Testis (tissue), 3 donors: Measurements from ENCODE around the gene GABRR2. TPM values are rescaled to one million over a fixed set of nuclear protein-coding genes. Genes with fewer than 3 reads are reported as not detected.

Source experiments
- DNase-seq: peaks from one replicate; pipeline ENCODE4 v3.0.0-alpha.2; 2019
- H3K27ac ChIP-seq, 2 donors: fragments of 200-600 bp; sonication (generic); one replicate each; pipeline ENCODE4 v1.5.1; 2019
- H3K27me3 ChIP-seq: fragments of 200-600 bp; sonication (generic); one replicate; pipeline ENCODE4 v1.5.1; 2019
- H3K36me3 ChIP-seq: fragments of 200-600 bp; sonication (generic); one replicate; pipeline ENCODE4 v1.5.1; 2017; ENCODE audit warnings: low read depth; ENCODE audit errors: missing control alignments
- H3K4me1 ChIP-seq: fragments of 200-600 bp; sonication (generic); one replicate; pipeline ENCODE4 v1.5.1; 2019
- H3K4me3 ChIP-seq, 2 donors: fragments of 200-600 bp; sonication (generic); one replicate each; pipeline ENCODE4 v1.5.1; 2017 to 2019
- H3K9me3 ChIP-seq: fragments of 200-600 bp; sonication (generic); one replicate; pipeline ENCODE4 v1.5.1; 2017
- POLR2A ChIP-seq: fragments of 450-650 bp; IDR thresholded peaks from one replicate; pipeline ENCODE4 v1.6.1; 2017; ENCODE audit warnings: antibody characterized with exemption, mild to moderate bottlenecking, moderate library complexity
- WGBS, 2 donors: methylation state at CpG; one replicate each; pipeline ENCODE4 v1.1.5; 2018; 5-methylcytosine and 5-hydroxymethylcytosine counted together
- intact Hi-C: fragments of 100-400 bp; cut with DNase I; formaldehyde crosslinking; loops from one replicate; pipeline ENCODE4 v1.15.1; 2023; ENCODE audit warnings: low total_unique reads
- polyA plus RNA-seq: library from polyadenylated mRNA; stranded (reverse); fragments of 350-450 nt; fragmentation: Illumina TruSeq; extraction: RNeasy Lipid Tissue Mini Kit (QIAGEN cat#74804); gene quantifications from one replicate; pipeline ENCODE4 v1.2.3, GENCODE V29; 2014; ENCODE audit warnings: low read depth, low replicate concordance; ENCODE audit not compliant: insufficient read depth
- total RNA-seq, 2 donors: library from RNA; depleted of rRNA; stranded (reverse); fragments of >200 nt; gene quantifications; one replicate each; pipeline ENCODE4 v1.2.3, GENCODE V29; 2016
- TF ChIP-seq, protein P1 (sequence below), 3 experiments: fragments of 450-650 bp in 2 of 3; fragments of 200-600 bp in 1 of 3; sonication (generic) in 1 of 3; IDR thresholded peaks; one replicate each; pipeline ENCODE4 v1.5.1; 2016 to 2019; ENCODE audit warnings: antibody characterized with exemption in 3 of 3, mild to moderate bottlenecking in 2 of 3, moderate library complexity in 1 of 3

Gene GABRR2
- total and polyA plus RNA-seq, 3 donors from 2014 or later, result 0.62 to 0.79 TPM; not detected in 1

DNA sequence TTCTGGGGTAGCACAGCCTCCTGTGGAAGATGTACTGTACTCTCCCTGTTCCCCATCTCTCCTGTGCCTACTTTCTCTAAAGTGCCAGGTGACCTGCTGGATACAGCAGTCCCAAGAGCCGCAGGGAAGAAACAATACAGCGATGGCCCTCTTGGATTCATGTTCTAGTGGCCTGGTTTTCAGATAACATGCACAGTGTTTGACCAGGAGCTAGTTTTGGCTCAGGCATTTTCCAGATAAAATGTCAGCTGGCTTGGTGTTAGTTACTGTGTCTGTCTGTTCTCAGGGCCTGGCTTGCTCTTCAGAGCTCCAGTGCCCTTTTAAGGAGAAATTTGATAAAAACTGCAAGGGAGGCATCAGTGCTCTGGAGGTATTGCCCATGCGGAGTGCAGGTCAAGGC lies 41.3 kb downstream of the GABRR2 start:
- 47 to 80% methylated on average over 3 of the region's 3 CpGs for WGBS, 2 donors
- Histone ChIP-seq H3K4me3 (no peak overlapping the region), H3K27ac (peak overlapping the region; percentile 59 to 70), H3K27me3 (no peaks in the 10 kb centered on the region), H3K36me3 (no peaks in the 10 kb centered on the region), H3K9me3 (no peaks in the 10 kb centered on the region), H3K4me1 (peaks cover 12% of the 10 kb centered on the region)
- TF ChIP-seq POLR2A, result no peak
- TF ChIP-seq, protein P1, sequence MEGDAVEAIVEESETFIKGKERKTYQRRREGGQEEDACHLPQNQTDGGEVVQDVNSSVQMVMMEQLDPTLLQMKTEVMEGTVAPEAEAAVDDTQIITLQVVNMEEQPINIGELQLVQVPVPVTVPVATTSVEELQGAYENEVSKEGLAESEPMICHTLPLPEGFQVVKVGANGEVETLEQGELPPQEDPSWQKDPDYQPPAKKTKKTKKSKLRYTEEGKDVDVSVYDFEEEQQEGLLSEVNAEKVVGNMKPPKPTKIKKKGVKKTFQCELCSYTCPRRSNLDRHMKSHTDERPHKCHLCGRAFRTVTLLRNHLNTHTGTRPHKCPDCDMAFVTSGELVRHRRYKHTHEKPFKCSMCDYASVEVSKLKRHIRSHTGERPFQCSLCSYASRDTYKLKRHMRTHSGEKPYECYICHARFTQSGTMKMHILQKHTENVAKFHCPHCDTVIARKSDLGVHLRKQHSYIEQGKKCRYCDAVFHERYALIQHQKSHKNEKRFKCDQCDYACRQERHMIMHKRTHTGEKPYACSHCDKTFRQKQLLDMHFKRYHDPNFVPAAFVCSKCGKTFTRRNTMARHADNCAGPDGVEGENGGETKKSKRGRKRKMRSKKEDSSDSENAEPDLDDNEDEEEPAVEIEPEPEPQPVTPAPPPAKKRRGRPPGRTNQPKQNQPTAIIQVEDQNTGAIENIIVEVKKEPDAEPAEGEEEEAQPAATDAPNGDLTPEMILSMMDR (IDR thresholded peaks at IDR 0.05), result no peak
- peak; percentile 70 for DNase-seq
- intact Hi-C loops, result no loop called here

DNA sequence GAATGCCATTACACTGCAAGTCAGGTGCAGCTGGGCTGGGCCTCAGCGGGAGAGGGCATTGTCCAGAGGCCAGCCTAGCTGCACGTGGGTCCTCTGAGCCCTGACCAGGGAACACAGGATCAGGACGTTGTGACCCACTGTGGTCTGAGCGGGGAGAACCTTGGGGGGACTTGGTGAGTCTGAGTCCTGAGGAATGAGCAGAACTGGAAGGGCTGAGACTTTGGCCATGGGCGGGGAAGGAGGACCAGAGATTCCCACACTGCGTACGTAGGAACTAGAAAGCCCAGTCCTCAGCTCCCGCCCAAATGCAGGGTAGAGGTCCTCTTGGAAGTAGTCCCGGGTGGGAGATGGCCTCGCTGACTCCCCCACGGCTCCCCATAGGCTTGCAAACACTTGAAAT lies 42.5 kb downstream of the GABRR2 start:
- intact Hi-C loops, result no loop called here
- H3K4me1 ChIP-seq, result peaks cover 12% of the 10 kb centered on the region
- no peak for DNase-seq
- no peaks in the 10 kb centered on the region for H3K9me3 ChIP-seq
- no peaks in the 10 kb centered on the region for H3K27me3 ChIP-seq
- H3K27ac ChIP-seq, result peak overlapping the region in 1 of 2 donors; percentile 59
- no peaks in the 10 kb centered on the region for H3K36me3 ChIP-seq
- H3K4me3 ChIP-seq, result no peak overlapping the region
- TF ChIP-seq, protein P1 (IDR thresholded peaks at IDR 0.05), result no peak
- TF ChIP-seq POLR2A, result no peak
- 85 to 93% methylated on average over 5 to 11 of the region's 11 CpGs for WGBS, 2 donors

DNA sequence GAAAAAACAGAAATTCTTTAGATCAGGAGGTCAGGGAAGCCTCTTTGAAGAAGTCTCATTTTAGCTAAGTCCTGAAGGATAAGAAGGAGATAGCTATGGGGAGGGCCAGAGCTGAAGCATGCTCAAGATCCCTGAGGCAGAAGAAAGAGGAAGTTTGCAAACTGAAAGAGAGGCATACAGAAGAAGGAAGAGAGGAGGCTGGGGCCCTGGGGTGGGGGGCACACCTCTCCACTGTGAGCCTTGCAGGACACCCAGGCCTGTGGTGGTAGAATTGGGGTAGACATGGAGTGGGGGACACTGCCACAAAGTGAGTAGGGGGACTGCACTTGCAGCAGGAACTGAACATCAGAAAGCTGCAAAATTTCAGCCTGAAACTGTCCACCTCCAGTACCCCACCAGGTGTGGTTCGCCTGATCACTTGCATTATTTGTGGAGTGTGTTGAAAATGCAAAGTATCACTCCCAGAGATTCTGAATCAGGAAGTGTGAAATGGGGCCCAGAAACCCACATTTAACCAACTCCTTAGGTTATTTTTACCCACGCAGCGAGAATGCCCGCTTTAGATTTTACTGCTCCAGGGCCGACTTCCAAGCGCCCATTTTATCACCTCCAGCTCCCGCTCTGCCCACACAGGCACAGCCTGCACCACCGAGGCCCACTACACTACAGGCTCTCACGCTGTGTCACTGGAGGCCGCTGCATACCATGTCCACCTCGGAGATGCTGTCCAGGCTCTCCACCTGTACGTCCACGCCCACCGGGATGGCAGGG lies 44.0 kb downstream of the GABRR2 start:
- intact Hi-C loops, result no loop called here
- Histone ChIP-seq H3K36me3 (no peaks in the 10 kb centered on the region), H3K27ac (no peak overlapping the region), H3K4me3 (no peak overlapping the region), H3K9me3 (no peaks in the 10 kb centered on the region), H3K27me3 (no peaks in the 10 kb centered on the region), H3K4me1 (peaks cover 12% of the 10 kb centered on the region)
- no peak for DNase-seq
- TF ChIP-seq, protein P1 (IDR thresholded peaks at IDR 0.05), result no peak
- 80 to 93% methylated on average over 11 to 14 of the region's 14 CpGs for WGBS, 2 donors

DNA sequence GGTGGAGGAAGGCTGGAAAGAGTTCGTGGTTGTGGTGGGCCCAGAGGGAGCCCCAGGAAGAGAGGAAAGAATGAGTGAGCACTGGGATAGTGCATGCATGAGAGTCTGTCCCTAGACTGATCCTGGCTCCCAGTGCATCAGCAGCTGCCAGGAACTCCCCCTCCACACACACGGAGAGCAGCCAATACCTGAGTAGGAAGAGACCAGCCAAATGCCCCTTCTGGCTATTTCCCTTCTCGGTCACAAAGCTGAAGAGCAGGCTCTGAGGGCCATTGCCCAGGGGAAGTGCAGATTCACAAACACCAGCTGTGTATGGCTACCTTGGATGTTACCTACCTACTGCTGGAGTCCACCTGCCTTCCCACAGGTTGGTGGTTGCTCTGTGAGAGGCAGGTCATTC lies 45.1 kb downstream of the GABRR2 start:
- no peak for DNase-seq
- Histone ChIP-seq H3K36me3 (no peaks in the 10 kb centered on the region), H3K27ac (no peak overlapping the region), H3K4me1 (peaks cover 12% of the 10 kb centered on the region), H3K4me3 (no peak overlapping the region), H3K27me3 (no peaks in the 10 kb centered on the region), H3K9me3 (no peaks in the 10 kb centered on the region)
- intact Hi-C loops, result no loop called here
- TF ChIP-seq POLR2A, result no peak
- TF ChIP-seq, protein P1 (IDR thresholded peaks at IDR 0.05), result no peak
- 41 to 78% methylated on average over 3 of the region's 3 CpGs for WGBS, 2 donors

DNA sequence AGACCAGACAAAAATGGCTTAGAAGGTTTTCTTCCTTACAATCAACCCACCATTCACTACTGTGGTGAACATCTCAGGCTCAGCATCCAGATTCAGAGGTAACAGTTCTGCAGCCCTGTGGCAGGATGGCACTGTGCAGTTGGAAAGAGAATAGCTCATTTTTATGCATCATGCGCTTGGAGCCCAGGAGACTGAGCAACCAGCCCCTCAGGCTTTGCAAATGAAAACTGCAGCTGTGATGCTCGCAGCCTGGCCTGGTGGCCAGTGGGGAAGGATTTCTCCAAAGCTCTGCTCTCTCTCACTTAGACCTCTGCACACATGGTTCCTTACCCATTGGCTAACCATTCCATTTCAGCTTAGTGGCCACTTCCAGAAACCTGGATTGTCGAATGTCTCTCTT lies 45.8 kb downstream of the GABRR2 start:
- Histone ChIP-seq H3K4me1 (peaks cover 10% of the 10 kb centered on the region), H3K27me3 (no peaks in the 10 kb centered on the region), H3K27ac (no peak overlapping the region), H3K4me3 (no peak overlapping the region), H3K36me3 (no peaks in the 10 kb centered on the region), H3K9me3 (no peaks in the 10 kb centered on the region)
- intact Hi-C loops, result no loop called here
- TF ChIP-seq POLR2A, result no peak
- TF ChIP-seq, protein P1 (IDR thresholded peaks at IDR 0.05), result no peak
- 92 to 100% methylated on average over 1 to 3 of the region's 3 CpGs for WGBS, 2 donors
- no peak for DNase-seq
